GM12892 (cell line): Measurements from ENCODE around the gene CCR1.

Source experiments
- POLR2AphosphoS5 ChIP-seq: IDR thresholded peaks from 2 replicates; pipeline ENCODE4 v1.6.1; 2011; ENCODE audit warnings: low read depth, low read length, control low read depth
- TAF1 ChIP-seq: IDR thresholded peaks from 2 replicates; pipeline ENCODE4 v1.6.1; 2011; ENCODE audit warnings: low read depth, mild to moderate bottlenecking, control low read depth, low read length, borderline replicate concordance

DNA sequence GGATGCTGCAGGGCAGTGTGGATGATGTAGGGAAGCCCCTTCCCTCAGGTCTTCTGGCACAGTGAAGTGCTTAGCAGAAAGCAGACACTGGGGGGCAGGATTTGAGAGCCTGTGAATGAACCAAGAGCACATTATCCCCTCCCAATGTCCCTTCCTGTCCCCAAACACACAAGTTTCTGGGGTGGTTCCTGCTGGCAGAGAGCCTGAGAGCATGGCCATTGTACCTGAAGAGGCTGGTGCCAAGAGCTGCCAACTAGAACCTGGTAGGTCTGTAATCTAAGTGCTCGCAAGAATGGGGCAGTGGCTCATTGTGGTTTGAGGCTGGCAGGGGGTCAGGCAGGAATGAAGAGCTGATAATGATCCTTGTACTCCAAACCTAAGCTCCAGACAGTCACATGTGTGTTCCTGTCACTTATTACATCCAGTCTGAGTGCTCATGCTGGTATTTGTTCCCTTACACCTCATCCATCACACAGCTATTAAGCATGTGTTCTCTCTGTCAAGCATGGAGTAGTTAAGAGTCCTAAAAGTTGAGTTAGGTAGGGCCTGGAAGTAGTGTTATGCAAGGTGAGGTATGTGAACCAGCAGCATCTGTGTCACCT is 6.7 kb upstream of the CCR1 start:
- no peak for TF ChIP-seq TAF1
- no peak for TF ChIP-seq POLR2AphosphoS5
